Stomach (tissue), 4 donors: ENCODE results near the gene MEGF10.

Experiments
- EP300 ChIP-seq: sonication (generic); formaldehyde crosslinking; IDR thresholded peaks from one replicate; pipeline ENCODE4 v1.6.1; 2017; ENCODE audit warnings: antibody characterized with exemption
- POLR2A ChIP-seq, 4 donors: fragments of 450-650 bp; IDR thresholded peaks; one replicate each; pipeline ENCODE4 v1.6.1; 2016; ENCODE audit warnings: antibody characterized with exemption in 4 of 4, control low read depth in 2 of 4, mild to moderate bottlenecking in 1 of 4, moderate library complexity in 1 of 4
- POLR2AphosphoS5 ChIP-seq, 3 donors: sonication (generic); formaldehyde crosslinking; IDR thresholded peaks; one replicate each; pipeline ENCODE4 v1.6.1; 2016; ENCODE audit warnings: antibody characterized with exemption in 3 of 3
- TF ChIP-seq, protein P1 (sequence below), 7 experiments: fragments of 450-650 bp in 4 of 7; fragments of 200-600 bp in 3 of 7; sonication (generic) in 3 of 7; IDR thresholded peaks; one replicate each; pipeline ENCODE4 v1.5.1; 2016 to 2019; ENCODE audit warnings: antibody characterized with exemption in 7 of 7, control low read depth in 2 of 7, mild to moderate bottlenecking in 1 of 7

DNA sequence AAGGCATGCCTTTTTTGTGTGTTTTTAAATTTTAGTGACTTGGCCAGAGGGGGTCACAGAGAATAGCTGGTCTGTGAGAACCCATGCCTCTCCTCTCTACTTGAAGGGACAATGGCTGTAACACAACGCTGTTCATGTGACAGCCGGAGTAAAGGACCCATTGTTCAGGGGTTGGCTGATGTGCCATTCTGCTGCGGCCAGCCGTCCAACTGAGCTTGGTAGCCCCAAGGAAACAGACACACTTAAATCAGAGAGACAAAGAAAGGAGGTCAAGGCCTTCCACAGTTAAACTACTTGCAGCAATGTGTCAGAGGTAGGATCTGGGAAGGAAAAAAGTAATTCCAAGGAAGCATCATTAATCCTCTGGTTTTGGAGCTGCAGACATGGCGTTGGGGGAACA is 8.1 kb downstream of the MEGF10 start:
- TF ChIP-seq, protein P1, sequence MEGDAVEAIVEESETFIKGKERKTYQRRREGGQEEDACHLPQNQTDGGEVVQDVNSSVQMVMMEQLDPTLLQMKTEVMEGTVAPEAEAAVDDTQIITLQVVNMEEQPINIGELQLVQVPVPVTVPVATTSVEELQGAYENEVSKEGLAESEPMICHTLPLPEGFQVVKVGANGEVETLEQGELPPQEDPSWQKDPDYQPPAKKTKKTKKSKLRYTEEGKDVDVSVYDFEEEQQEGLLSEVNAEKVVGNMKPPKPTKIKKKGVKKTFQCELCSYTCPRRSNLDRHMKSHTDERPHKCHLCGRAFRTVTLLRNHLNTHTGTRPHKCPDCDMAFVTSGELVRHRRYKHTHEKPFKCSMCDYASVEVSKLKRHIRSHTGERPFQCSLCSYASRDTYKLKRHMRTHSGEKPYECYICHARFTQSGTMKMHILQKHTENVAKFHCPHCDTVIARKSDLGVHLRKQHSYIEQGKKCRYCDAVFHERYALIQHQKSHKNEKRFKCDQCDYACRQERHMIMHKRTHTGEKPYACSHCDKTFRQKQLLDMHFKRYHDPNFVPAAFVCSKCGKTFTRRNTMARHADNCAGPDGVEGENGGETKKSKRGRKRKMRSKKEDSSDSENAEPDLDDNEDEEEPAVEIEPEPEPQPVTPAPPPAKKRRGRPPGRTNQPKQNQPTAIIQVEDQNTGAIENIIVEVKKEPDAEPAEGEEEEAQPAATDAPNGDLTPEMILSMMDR (IDR thresholded peaks at IDR 0.05) = no peak
- no peak for TF ChIP-seq POLR2A (IDR thresholded peaks at IDR 0.05)
- no peak for TF ChIP-seq EP300
- no peak for TF ChIP-seq POLR2AphosphoS5 (IDR thresholded peaks at IDR 0.05)
